NCI-H1694 treated with DMSO at 0.1 percent for 48 hours (cell line): ENCODE data around the gene SYVN1.

ENCODE experiments used
- DNase-seq: peaks from one replicate; lab custom pipeline; 2025; lab: John Stamatoyannopoulos, UW

Gene SYVN1

DNA sequence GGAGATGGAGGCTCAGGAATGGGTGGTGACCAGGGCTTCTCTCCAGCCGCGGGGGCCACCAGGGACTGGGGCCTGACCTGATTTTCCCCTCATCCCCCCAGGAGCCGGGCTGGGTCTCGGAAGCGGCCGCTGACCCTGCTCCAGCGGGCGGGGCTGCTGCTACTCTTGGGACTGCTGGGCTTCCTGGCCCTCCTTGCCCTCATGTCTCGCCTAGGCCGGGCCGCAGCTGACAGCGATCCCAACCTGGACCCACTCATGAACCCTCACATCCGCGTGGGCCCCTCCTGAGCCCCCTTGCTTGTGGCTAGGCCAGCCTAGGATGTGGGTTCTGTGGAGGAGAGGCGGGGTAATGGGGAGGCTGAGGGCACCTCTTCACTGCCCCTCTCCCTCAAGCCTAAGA lies 46.5 kb downstream of the SYVN1 start:
- no peak for DNase-seq

DNA sequence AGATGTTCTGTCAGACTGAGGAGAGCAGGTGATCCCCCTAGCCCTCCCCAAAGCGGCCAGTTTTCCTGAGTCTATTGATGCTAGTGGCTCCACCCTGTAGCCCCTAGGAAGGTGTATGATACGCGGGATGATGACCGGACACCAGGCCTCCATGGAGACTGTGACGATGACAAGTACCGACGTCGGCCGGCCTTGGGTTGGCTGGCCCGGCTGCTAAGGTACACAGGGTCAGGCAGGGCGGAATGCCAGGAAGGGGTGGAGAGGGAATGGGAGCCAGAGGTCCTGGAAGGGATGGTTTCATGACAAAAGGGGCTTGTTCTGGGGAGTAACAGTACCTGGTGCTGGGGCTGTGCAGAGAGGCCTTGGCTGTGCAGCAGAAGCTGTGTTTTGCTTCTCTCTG lies 47.1 kb downstream of the SYVN1 start:
- DNase-seq, result no peak

DNA sequence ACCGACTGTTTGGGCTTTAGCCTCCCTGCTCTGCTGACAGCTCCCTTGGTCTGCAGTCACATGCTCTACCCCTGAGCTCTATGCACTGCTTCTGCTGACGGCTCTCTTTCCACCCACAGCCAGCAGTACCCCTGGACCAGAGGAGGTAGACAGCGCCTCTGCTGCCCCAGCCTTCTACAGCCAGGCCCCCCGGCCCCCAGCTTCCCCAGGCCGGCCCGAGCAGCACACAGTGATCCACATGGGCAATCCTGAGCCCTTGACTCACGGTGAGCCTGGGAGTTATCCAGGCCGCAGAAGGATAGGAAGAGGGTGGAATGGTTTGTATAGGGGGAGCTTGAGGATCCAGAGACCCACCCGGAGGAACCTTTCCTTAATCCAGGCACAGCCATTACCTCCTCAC lies 47.5 kb downstream of the SYVN1 start:
- DNase-seq, result no peak

DNA sequence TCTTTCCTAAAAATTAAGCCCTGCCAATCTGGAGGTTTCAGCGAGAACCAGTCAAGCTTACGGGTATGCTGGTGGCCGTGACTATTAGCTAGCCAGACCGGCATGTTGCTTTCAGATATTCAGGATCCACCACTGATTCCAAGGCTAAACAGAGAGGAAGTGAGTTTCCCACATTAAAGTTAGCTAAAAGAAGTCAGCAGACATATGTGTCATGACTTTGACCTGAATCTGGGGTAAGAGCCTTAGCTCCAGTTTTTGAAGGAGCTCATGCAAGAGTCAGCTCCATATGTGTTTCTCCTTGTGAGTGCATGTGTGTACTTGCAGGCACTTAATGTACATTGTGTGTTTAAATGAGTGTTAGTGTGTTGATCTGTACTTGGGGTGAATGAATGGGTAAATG lies 48.9 kb downstream of the SYVN1 start:
- no peak for DNase-seq

DNA sequence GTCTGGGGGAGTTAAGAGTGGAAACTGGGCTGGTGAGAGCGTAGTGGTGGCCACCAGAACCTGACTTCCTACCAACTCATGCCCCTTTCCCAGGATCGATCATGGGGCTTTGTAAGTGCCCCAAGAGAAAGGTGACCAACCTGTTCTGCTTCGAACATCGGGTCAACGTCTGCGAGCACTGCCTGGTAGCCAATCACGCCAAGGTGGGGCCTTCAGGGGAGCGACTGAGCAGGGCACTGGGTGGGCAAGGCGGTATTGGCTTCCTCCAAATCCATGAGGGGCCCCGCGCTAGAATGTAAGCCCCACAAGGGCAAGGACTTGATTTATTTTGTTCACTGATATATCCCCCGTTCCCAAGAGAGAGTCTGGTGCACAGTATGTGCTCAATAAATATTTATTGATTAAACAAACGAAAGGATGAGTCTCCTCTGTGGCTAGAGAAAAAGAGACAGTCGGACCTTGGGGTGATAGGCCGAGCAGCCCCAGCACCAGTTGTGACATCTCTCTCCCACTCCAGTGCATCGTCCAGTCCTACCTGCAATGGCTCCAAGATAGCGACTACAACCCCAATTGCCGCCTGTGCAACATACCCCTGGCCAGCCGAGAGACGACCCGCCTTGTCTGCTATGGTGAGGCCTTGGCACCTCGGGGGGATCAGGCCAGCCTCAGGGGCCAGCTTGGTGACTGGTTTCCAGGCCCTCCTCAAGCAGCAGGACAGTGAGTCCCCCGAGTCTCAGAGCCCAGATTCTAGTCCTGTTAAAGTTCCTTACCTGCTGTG lies 49.5 kb downstream of the SYVN1 start:
- DNase-seq, result no peak

DNA sequence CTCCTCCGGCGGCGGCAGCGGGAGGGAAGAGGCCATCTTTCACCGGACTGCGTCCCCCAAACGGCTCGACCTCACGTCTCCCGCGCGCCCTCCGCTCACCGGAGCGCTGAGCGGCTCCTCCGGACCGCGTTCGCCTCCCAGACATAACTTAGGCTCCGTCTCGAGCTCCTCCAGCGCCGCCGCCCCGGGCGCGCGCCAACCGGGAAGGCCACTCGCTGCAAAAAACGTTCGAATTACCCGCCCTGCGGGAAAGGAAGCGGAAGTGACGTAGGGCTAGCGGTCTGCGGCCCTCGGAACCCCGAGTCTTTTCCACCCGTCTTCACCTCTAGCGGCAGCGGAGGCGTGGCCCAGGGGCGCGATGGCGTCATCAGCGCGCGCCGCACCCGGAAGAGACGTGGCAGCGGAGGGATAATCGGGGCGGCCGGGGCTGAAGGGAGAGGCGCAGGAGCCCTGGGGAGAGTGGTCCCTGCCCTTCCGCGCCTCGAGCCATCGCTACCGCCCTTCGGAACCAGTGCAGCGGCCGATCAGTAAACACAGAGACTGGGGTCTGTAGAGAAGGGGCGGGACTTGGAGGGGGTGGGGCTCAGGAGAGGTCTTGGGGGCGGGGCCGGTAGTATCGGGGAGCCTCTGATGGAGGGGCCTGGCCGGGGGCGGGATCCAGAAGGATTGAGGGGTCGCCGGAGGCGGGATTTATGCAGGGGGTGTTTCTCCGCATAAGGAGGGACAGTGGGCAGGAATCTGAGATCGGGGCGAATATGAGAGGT lies 50.3 kb downstream of the SYVN1 start, which contains the start of the genes CDCA5 and ZFPL1:
CDCA5 (minus strand) TSS at position 207 of the 764 bp plus-strand sequence; CDS start at position 145, 62 bp downstream.
ZFPL1 (plus strand) TSS at position 389 of the 764 bp plus-strand sequence. CDS start 477 bp downstream, outside the sequence.
- peak; percentile 84 for DNase-seq

DNA sequence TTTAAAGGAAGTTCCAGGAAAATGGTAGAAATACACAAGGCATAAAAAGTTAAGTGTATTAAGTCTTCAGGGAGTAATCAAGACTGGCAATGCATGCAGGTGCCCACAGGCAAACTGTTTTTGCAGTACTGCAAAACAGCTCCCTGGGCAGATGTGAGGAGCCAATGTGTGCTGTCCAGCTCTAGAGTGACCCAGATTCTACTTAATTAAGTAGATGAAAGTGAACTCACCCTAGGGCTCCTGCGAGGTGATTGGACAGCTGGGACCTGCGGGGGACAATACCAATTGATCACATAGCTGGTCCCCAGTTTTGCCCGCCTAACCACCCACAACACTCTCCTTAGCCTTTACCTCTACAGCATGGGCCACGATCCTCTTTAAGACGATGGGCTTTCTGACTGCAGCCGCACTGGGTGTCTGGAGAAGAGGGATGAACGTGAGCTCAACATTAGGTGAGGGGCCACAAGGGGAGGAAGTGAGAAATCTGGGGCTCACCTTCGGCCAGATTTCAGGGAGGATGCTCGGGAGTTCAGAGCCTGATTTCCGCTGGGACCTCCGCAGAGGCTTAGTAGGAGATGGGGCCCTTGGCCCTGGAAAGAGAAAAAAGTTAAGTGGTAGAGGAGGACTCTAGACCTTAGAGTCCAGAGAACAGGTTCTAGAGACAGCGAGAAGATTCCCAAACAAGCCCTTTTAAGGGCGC lies 51.0 kb downstream of the SYVN1 start:
- DNase-seq, result no peak

DNA sequence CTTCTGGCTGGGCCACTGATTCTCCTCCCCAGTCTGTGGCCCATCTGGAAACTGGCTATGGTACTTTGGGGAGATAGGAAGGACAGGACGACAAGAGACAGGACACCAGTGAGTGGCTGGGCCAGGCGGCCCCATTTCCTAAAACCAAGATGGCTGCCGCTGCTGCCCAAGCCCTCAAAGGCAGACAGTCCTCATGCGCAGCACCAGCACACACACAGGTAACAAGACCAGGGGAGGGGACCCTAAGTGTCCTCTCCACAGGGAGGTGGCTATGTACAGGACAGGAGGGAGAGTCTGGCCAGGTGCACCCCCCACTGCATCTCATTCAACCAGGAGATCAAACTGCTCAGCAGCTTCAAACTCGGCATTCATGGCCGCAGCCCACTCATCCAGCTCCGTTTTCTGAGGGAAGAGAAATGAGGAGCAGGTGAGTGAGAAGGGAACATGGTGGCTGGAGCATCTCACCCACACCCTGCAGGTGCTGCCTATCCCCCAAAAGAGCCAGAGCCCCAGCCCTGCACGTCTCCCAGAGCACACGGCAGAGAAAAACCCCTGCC lies 55.5 kb downstream of the SYVN1 start:
- no peak for DNase-seq

DNA sequence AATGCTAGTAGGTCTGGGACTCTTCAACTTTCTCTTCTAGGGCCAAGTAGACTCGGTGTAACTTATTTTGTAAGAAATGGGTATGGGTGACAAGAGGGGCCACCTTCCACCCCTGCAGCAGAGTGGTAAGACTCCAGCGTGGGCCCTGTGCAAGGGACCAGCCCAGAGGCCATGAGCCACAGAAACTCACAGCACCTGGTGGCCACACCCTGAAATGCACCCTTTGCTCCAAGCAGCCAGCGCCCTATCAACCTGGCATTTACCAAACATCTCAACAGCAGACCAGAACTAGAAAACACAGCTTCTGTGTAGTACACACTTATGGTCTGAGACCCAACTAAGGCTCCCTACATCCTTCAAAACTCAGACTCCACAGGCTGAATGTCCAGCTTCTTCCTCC lies 56.2 kb downstream of the SYVN1 start:
- peak; percentile 34 for DNase-seq

DNA sequence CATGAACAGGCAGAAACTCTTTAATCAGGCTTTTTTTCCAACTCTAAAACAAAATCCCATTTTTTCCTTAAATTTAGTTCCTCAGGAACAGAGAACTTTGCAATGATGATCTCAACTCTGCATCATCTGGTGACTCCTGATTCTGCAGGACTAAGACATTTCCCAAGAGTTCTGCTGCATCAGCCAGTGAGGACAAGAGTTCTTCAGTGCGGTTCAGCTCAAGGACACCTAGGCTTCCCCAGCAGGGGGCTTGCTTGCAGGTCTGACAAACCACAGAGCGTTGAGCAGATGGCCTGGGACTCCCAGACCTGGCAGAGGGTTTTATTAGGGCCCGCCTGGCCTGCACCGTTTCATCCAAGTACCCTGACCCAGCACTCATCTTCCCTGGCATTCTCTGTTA lies 56.9 kb downstream of the SYVN1 start:
- DNase-seq, result peak; percentile 7
